Breast epithelium (tissue), 3 donors: Measurements from ENCODE around the gene SEMA3C.

ENCODE experiments used
- CTCF ChIP-seq, 3 donors: fragments of 450-650 bp; IDR thresholded peaks; one replicate each; pipeline ENCODE4 v1.5.1; 2016 to 2017; ENCODE audit warnings: antibody characterized with exemption in 3 of 3, mild to moderate bottlenecking in 3 of 3, moderate library complexity in 3 of 3
- POLR2AphosphoS5 ChIP-seq, 3 donors: sonication (generic); formaldehyde crosslinking; IDR thresholded peaks; one replicate each; pipeline ENCODE4 v1.6.1; 2017; ENCODE audit warnings: antibody characterized with exemption in 3 of 3

DNA sequence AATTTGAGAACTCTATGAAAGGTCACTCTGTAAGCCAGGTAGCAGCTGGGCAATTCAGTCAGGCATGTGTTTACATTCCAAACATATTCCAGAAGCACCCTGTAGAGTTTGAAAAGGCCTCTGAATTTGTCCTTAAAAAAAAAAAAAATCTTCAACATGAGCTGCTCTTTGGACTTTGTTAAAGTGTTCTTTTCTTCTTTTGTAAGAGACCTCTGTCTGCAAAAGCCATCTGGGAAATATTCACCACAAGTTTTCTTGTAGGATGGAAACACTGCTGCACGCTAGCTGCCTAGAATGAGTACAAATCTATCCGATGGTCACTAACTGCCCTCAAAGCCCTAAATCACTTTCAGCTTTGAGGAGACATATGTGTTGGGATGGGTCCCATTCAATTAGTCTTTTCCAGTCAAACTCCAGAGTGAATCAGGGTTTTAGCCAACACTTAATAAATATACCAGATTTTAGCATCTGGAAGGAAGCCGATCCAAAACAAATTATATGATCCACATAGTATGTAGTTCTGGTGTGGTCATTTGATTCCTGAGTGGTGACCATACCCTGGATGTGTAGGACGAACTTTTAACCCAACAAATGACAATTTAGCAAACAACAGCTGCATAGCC, 194.5 kb downstream of the SEMA3C start:
- no peak for TF ChIP-seq CTCF (IDR thresholded peaks at IDR 0.05)
- TF ChIP-seq POLR2AphosphoS5 (IDR thresholded peaks at IDR 0.05) = no peak
